Thyroid gland (tissue), 4 donors: ENCODE measurements around the gene RTN4RL1. TPM values are rescaled to one million over a fixed set of nuclear protein-coding genes. Genes with fewer than 3 reads are reported as not detected.

Source experiments
- DNase-seq, 2 donors: peaks; one replicate each; pipeline ENCODE4 v3.0.0-alpha.2; 2019
- H3K27ac ChIP-seq, 3 donors: fragments of 200-600 bp; sonication (generic); 1 replicate in 2 of 3; 2 replicates in 1 of 3; pipeline ENCODE4 v1.5.1; 2016 to 2019; ENCODE audit warnings: mild to moderate bottlenecking in 1 of 3, moderate library complexity in 1 of 3
- H3K27me3 ChIP-seq: fragments of 200-600 bp; sonication (generic); one replicate; pipeline ENCODE4 v1.5.1; 2019
- H3K36me3 ChIP-seq, 2 donors: fragments of 200-600 bp; sonication (generic); one replicate each; pipeline ENCODE4 v1.5.1; 2016 to 2019
- H3K4me1 ChIP-seq, 2 donors: fragments of 200-600 bp; sonication (generic); one replicate each; pipeline ENCODE4 v1.5.1; 2017 to 2019
- H3K4me3 ChIP-seq, 3 donors: fragments of 200-600 bp; sonication (generic); replicated peaks in 1 of 3; 1 replicate in 2 of 3; 2 replicates in 1 of 3; pipeline ENCODE4 v1.5.1; 2016; ENCODE audit warnings: mild to moderate bottlenecking in 1 of 3
- H3K9me3 ChIP-seq: fragments of 200-600 bp; sonication (generic); one replicate; pipeline ENCODE4 v1.5.1; 2017
- CTCF ChIP-seq, 6 experiments: fragments of 200-600 bp in 3 of 6; fragments of 450-650 bp in 3 of 6; sonication (generic) in 3 of 6; IDR thresholded peaks; one replicate each; pipeline ENCODE4 v1.5.1; 2016 to 2019; ENCODE audit warnings: antibody characterized with exemption in 6 of 6, mild to moderate bottlenecking in 2 of 6, inconsistent platforms in 1 of 6, moderate library complexity in 1 of 6
- POLR2A ChIP-seq, 2 donors: fragments of 450-650 bp; IDR thresholded peaks; one replicate each; pipeline ENCODE4 v1.6.1; 2017; ENCODE audit warnings: antibody characterized with exemption in 2 of 2, mild to moderate bottlenecking in 2 of 2, moderate library complexity in 1 of 2
- WGBS, 2 donors: methylation state at CpG; one replicate each; pipeline ENCODE4 v1.1.5; 2017; 5-methylcytosine and 5-hydroxymethylcytosine counted together
- intact Hi-C: fragments of 100-400 bp; cut with DNase I; formaldehyde crosslinking; loops from one replicate; pipeline ENCODE4 v1.15.1; 2023
- total RNA-seq, 4 donors: library from RNA; depleted of rRNA; stranded (reverse); fragments of >200 nt; gene quantifications; one replicate each; pipeline ENCODE4 v1.2.3, GENCODE V29; 2016

RTN4RL1 gene
- total RNA-seq, 4 donors from 2014 or later = 1.6 to 4.9 (median 2.5) TPM

- TF ChIP-seq POLR2A (IDR thresholded peaks at IDR 0.05) = no peak
- TF ChIP-seq CTCF (IDR thresholded peaks at IDR 0.05) = no peak
- 66% methylated on average over 23 of the region's 23 CpGs for WGBS, 2 donors
- Histone ChIP-seq H3K9me3 (no peaks in the 10 kb centered on the region), H3K4me1 (peaks cover 0 to 6% of the 10 kb centered on the region in 2 donors), H3K27ac (no peak overlapping the region), H3K36me3 (no peaks in the 10 kb centered on the region), H3K27me3 (no peaks in the 10 kb centered on the region), H3K4me3 (no peak overlapping the region)
- intact Hi-C loops = no loop called here
- DNase-seq = no peak
Observed at GRCh38 chr17:1972487-1973160, 52.5 kb downstream of the RTN4RL1 start.

GRCh38 chr17:1970843-1971384, 54.2 kb downstream of the RTN4RL1 start:
- no peak overlapping the region for H3K27ac ChIP-seq
- no peaks in the 10 kb centered on the region for H3K27me3 ChIP-seq
- H3K36me3 ChIP-seq = no peaks in the 10 kb centered on the region
- TF ChIP-seq POLR2A (IDR thresholded peaks at IDR 0.05) (no peak), CTCF (IDR thresholded peaks at IDR 0.05) (no peak)
- H3K4me1 ChIP-seq = no peaks in the 10 kb centered on the region
- no peak overlapping the region for H3K4me3 ChIP-seq
- no peaks in the 10 kb centered on the region for H3K9me3 ChIP-seq
- no peak for DNase-seq
- WGBS, 2 donors = 87 to 90% methylated on average over 12 of the region's 12 CpGs
- intact Hi-C loops = no loop called here

GRCh38 chr17:1969712-1970111, 55.4 kb downstream of the RTN4RL1 start:
- intact Hi-C loops = no loop called here
- Histone ChIP-seq H3K9me3 (no peaks in the 10 kb centered on the region), H3K27ac (no peak overlapping the region), H3K36me3 (no peaks in the 10 kb centered on the region), H3K4me3 (no peak overlapping the region), H3K27me3 (no peaks in the 10 kb centered on the region), H3K4me1 (no peaks in the 10 kb centered on the region)
- 75 to 83% methylated on average over 5 of the region's 5 CpGs for WGBS, 2 donors
- no peak for TF ChIP-seq CTCF (IDR thresholded peaks at IDR 0.05)
- TF ChIP-seq POLR2A (IDR thresholded peaks at IDR 0.05) = no peak
- DNase-seq = no peak

GRCh38 chr17:1967213-1967612, 57.9 kb downstream of the RTN4RL1 start:
- no peaks in the 10 kb centered on the region for H3K36me3 ChIP-seq
- no peaks in the 10 kb centered on the region for H3K27me3 ChIP-seq
- intact Hi-C loops = no loop called here
- H3K4me1 ChIP-seq = no peaks in the 10 kb centered on the region
- H3K27ac ChIP-seq = no peak overlapping the region
- DNase-seq = peak; percentile 13 to 46
- no peak overlapping the region for H3K4me3 ChIP-seq
- 49 to 59% methylated on average over 11 of the region's 11 CpGs for WGBS, 2 donors
- H3K9me3 ChIP-seq = no peaks in the 10 kb centered on the region
- TF ChIP-seq POLR2A (IDR thresholded peaks at IDR 0.05) = no peak
- TF ChIP-seq CTCF (IDR thresholded peaks at IDR 0.05) = peak in 1 of 6 experiments; percentile 14

- Histone ChIP-seq H3K36me3 (no peaks in the 10 kb centered on the region), H3K4me1 (no peaks in the 10 kb centered on the region), H3K27ac (no peak overlapping the region), H3K9me3 (no peaks in the 10 kb centered on the region), H3K4me3 (no peak overlapping the region), H3K27me3 (no peaks in the 10 kb centered on the region)
- DNase-seq = no peak
- 65 to 71% methylated on average over 10 to 11 of the region's 12 CpGs for WGBS, 2 donors
- no peak for TF ChIP-seq POLR2A (IDR thresholded peaks at IDR 0.05)
- TF ChIP-seq CTCF (IDR thresholded peaks at IDR 0.05) = no peak
- intact Hi-C loops = no loop called here
Observed at GRCh38 chr17:1966274-1967086, 58.7 kb downstream of the RTN4RL1 start.
